Lower leg skin (tissue), 3 donors: ENCODE results near the gene IQCK.

Experiments
- POLR2A ChIP-seq, 2 donors: fragments of 450-650 bp; IDR thresholded peaks; one replicate each; pipeline ENCODE4 v1.6.1; 2016 to 2017; ENCODE audit warnings: antibody characterized with exemption in 2 of 2, mild to moderate bottlenecking in 1 of 2, moderate library complexity in 1 of 2
- TF ChIP-seq, protein P1 (sequence below), 3 donors: fragments of 450-650 bp; IDR thresholded peaks; one replicate each; pipeline ENCODE4 v1.5.1; 2016; ENCODE audit warnings: antibody characterized with exemption in 3 of 3, mild to moderate bottlenecking in 3 of 3, moderate library complexity in 2 of 3

GRCh38 chr16:19722981-19723380 is 4.9 kb downstream of the IQCK start:
- TF ChIP-seq, protein P1, sequence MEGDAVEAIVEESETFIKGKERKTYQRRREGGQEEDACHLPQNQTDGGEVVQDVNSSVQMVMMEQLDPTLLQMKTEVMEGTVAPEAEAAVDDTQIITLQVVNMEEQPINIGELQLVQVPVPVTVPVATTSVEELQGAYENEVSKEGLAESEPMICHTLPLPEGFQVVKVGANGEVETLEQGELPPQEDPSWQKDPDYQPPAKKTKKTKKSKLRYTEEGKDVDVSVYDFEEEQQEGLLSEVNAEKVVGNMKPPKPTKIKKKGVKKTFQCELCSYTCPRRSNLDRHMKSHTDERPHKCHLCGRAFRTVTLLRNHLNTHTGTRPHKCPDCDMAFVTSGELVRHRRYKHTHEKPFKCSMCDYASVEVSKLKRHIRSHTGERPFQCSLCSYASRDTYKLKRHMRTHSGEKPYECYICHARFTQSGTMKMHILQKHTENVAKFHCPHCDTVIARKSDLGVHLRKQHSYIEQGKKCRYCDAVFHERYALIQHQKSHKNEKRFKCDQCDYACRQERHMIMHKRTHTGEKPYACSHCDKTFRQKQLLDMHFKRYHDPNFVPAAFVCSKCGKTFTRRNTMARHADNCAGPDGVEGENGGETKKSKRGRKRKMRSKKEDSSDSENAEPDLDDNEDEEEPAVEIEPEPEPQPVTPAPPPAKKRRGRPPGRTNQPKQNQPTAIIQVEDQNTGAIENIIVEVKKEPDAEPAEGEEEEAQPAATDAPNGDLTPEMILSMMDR (IDR thresholded peaks at IDR 0.05) = no peak
- no peak for TF ChIP-seq POLR2A (IDR thresholded peaks at IDR 0.05)
